NB4 (cell line): Measurements from ENCODE around the gene RER1.

Experiments used
- MAX ChIP-seq: IDR thresholded peaks from 2 replicates; pipeline ENCODE4 v1.6.1; 2011; ENCODE audit warnings: low read depth, low read length
- MYC ChIP-seq: IDR thresholded peaks from 2 replicates; pipeline ENCODE4 v1.6.1; 2011; ENCODE audit warnings: low read depth, low read length
- POLR2A ChIP-seq: IDR thresholded peaks from 2 replicates; pipeline ENCODE4 v1.6.1; 2011; ENCODE audit warnings: mild to moderate bottlenecking; ENCODE audit not compliant: insufficient read length; ENCODE audit errors: extremely low read depth
- TF ChIP-seq, protein P1 (sequence below): IDR thresholded peaks from one replicate; pipeline ENCODE4 v1.5.1; 2012; ENCODE audit warnings: low read depth, low read length

- TF ChIP-seq POLR2A, result no peak
- TF ChIP-seq, protein P1, sequence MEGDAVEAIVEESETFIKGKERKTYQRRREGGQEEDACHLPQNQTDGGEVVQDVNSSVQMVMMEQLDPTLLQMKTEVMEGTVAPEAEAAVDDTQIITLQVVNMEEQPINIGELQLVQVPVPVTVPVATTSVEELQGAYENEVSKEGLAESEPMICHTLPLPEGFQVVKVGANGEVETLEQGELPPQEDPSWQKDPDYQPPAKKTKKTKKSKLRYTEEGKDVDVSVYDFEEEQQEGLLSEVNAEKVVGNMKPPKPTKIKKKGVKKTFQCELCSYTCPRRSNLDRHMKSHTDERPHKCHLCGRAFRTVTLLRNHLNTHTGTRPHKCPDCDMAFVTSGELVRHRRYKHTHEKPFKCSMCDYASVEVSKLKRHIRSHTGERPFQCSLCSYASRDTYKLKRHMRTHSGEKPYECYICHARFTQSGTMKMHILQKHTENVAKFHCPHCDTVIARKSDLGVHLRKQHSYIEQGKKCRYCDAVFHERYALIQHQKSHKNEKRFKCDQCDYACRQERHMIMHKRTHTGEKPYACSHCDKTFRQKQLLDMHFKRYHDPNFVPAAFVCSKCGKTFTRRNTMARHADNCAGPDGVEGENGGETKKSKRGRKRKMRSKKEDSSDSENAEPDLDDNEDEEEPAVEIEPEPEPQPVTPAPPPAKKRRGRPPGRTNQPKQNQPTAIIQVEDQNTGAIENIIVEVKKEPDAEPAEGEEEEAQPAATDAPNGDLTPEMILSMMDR, result no peak
- TF ChIP-seq MAX, result no peak
- TF ChIP-seq MYC, result no peak
These were observed 45.2 kb downstream of the RER1 start for GRCh38 chr1:2436876-2437275.
